ENCODE results near the gene TDRD5. TPM values are rescaled to one million over a fixed set of nuclear protein-coding genes. Genes with fewer than 3 reads are reported as not detected.
"Not testable (repeated sequence)": the region's sequence is repeated elsewhere in the genome, so short reads cannot be mapped to it uniquely, and the experiment has no call there.

TDRD5 gene
- total RNA-seq, 4 donors from 2014 or later, result 0.24 to 0.44 (median 0.37) TPM; not detected in 1

- ATAC-seq (ENCODE audit: low FRiP score), result no peak
Observed at GRCh38 chr1:179663810-179664209, 72.2 kb downstream of the TDRD5 start.

DNA sequence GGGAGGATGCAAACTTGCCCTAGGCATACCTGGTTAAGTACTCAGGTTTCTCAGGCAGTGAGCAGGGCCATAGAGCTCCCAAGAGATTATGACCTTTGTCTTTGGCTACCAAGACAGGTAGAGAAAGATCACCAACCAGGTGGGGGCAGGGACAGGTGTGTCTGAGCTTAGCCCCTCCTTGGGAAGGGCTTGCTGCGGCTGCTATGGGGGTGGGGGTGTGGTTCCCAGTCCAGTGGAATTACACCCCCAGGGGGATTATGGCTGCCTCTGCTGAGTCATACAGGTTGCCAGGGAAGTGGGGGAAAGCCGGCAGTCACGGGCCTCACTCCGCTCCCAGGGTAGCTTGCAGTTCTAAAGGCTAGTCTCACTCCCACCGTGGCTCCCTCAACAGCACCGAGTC lies 86.2 kb downstream of the TDRD5 start:
- ATAC-seq (ENCODE audit: low FRiP score) (no peak), DNase-seq (ENCODE audit: low spot score) (no peak)
- no peak for TF ChIP-seq CTCF (IDR thresholded peaks at IDR 0.05)

More at GRCh38 chr1:179663810-179664209, 72.2 kb downstream of the TDRD5 start:
- TF ChIP-seq CTCF (IDR thresholded peaks at IDR 0.05), result no peak
- DNase-seq (ENCODE audit: low spot score), result no peak

DNA sequence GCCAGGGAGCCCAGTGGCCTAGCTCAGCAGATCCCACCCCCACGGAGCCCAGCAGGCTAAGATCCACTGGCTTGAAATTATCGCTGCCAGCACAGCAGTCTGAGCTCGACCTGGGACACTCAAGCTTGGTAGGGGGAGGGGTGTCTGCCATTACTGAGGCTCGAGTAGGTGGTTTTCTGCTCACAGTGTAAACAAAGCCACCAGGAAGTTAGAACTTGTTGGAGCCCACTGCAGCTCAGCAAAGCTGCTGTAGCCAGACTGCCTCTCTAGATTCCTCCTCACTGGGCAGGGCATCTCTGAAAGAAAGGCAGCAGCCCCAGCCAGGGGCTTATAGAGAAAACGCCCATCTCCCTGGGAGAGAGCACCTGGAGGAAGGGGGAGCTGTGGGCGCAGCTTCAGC lies 102.9 kb downstream of the TDRD5 start:
- not testable (repeated sequence) for ATAC-seq (ENCODE audit: low FRiP score)

DNA sequence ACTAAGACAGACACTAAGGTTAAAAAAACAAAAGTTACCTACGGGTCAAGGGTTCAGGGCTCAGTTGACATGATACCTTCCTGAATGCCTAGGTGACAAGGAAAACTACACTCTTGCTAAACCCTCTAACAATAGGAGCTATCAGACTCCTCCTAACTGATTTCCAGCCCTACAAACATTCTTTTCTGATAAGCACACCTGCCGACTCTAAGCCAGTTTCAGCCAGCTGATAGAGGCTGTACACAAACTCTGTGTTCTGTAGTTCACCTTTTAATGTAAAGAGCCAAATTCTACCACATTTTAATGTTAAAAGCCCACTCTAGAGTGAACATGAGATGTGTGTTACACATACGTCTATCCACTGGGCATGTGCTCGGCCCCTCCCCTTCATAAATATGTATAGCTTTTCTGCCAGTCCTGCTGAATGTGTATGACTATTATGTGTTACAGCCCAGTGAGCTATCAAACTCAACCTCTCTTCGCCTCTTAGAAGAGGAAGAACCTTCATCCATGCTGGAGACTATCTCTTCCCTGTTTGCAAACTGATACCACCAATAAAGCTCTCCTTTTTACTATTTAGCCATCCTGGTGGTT lies 111.4 kb downstream of the TDRD5 start:
- DNase-seq (ENCODE audit: low spot score) (no peak), ATAC-seq (ENCODE audit: low FRiP score) (no peak)
- TF ChIP-seq CTCF (IDR thresholded peaks at IDR 0.05), result no peak

More for the DNA sequence above, 102.9 kb downstream of the TDRD5 start:
- not testable (repeated sequence) for DNase-seq (ENCODE audit: low spot score)

GRCh38 chr1:179706339-179706941 lies 114.8 kb downstream of the TDRD5 start:
- DNase-seq (ENCODE audit: low spot score), result no peak
- no peak for ATAC-seq (ENCODE audit: low FRiP score)
- TF ChIP-seq CTCF (IDR thresholded peaks at IDR 0.05), result no peak

- DNase-seq (ENCODE audit: low spot score), result no peak
- no peak for TF ChIP-seq CTCF (IDR thresholded peaks at IDR 0.05)
- ATAC-seq (ENCODE audit: low FRiP score), result no peak
Observed at GRCh38 chr1:179707406-179707805, 115.8 kb downstream of the TDRD5 start.

DNA sequence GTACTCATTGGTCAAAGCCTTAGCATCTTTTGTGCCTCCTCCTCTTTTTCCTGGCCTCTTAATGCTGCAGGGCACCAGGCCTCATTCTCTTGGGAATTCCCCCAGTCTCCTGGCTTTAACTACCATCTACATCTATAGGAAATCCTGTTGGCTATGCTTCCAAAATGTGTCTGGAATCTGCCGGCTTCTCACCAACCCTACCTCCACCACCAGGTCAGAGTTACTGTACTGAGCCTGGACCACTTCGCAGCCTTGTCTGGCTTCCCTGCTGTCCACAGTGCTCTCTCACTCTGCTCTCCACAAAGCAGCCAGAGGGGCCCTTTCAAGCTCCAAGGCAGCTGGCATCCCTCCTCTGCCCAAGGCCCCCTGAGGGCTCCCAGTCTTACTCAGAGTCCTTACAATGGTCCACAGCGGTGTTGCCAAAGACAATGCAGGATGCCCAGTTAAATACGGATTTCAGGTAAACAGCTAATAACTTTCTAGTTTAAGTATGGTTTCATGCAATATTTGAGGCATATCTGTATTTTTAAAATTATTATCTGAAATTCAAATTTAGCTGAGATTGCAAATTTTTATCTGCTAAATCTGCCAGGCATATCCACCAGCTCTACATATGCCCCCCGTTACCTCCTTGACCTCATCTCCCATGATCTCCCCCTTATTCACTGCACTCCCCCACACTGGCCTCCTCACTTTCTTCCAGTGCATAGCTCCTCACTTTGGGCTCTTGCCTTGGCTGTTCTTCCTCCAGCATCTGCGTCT lies 117.0 kb downstream of the TDRD5 start:
- DNase-seq (ENCODE audit: low spot score) (no peak), ATAC-seq (ENCODE audit: low FRiP score) (no peak)
- no peak for TF ChIP-seq CTCF (IDR thresholded peaks at IDR 0.05)
